Esophagus muscularis mucosa (tissue), 4 donors: ENCODE results near the gene UBE2D3. TPM values are rescaled to one million over a fixed set of nuclear protein-coding genes. Genes with fewer than 3 reads are reported as not detected.

Source experiments
- DNase-seq: peaks from one replicate; pipeline ENCODE4 v3.0.0-alpha.2; 2017; ENCODE audit errors: extremely low spot score
- H3K27ac ChIP-seq, 4 donors: fragments of 200-600 bp; sonication (generic); replicated peaks in 1 of 4; 1 replicate in 3 of 4; 2 replicates in 1 of 4; pipeline ENCODE4 v1.5.1; 2016 to 2019; ENCODE audit warnings: mild to moderate bottlenecking in 1 of 4
- H3K27me3 ChIP-seq, 4 donors: fragments of 200-600 bp; sonication (generic); one replicate each; pipeline versions ENCODE4 v1.5.1 to v1.6.0; 2016 to 2019
- H3K36me3 ChIP-seq, 4 donors: fragments of 200-600 bp; sonication (generic); one replicate each; pipeline ENCODE4 v1.5.1; 2016 to 2019
- H3K4me1 ChIP-seq, 4 donors: fragments of 200-600 bp; sonication (generic); one replicate each; pipeline ENCODE4 v1.5.1; 2016 to 2019
- H3K4me3 ChIP-seq, 4 donors: fragments of 200-600 bp; sonication (generic); 1 replicate in 2 of 4; 2 replicates in 2 of 4; pipeline ENCODE4 v1.5.1; 2016 to 2019; ENCODE audit warnings: mild to moderate bottlenecking in 4 of 4, moderate library complexity in 1 of 4
- H3K9me3 ChIP-seq, 4 donors: fragments of 200-600 bp; sonication (generic); 1 replicate in 3 of 4; 2 replicates in 1 of 4; pipeline ENCODE4 v1.5.1; 2016 to 2019
- EP300 ChIP-seq: sonication (generic); formaldehyde crosslinking; IDR thresholded peaks from one replicate; pipeline ENCODE4 v1.6.1; 2017; ENCODE audit warnings: antibody characterized with exemption
- POLR2A ChIP-seq: fragments of 450-650 bp; IDR thresholded peaks from one replicate; pipeline ENCODE4 v1.6.1; 2017; ENCODE audit warnings: antibody characterized with exemption, moderate library complexity, mild to moderate bottlenecking, low read depth
- POLR2AphosphoS5 ChIP-seq, 2 donors: sonication (generic); formaldehyde crosslinking; IDR thresholded peaks; one replicate each; pipeline ENCODE4 v1.6.1; 2017; ENCODE audit warnings: antibody characterized with exemption in 2 of 2
- WGBS: methylation state at CpG from one replicate; pipeline ENCODE4 v1.1.5; 2018; 5-methylcytosine and 5-hydroxymethylcytosine counted together
- intact Hi-C: fragments of 100-400 bp; cut with DNase I; formaldehyde crosslinking; loops from one replicate; pipeline ENCODE4 v1.15.1; 2023
- total RNA-seq, 4 donors: library from RNA; depleted of rRNA; stranded (reverse); fragments of >200 nt; gene quantifications; one replicate each; pipeline versions ENCODE4 v1.1.0 to v1.2.1, GENCODE V29; 2016
- TF ChIP-seq, protein P1 (sequence below), 3 experiments: fragments of 200-600 bp in 2 of 3; fragments of 450-650 bp in 1 of 3; sonication (generic) in 2 of 3; IDR thresholded peaks; one replicate each; pipeline ENCODE4 v1.5.1; 2017 to 2019; ENCODE audit warnings: antibody characterized with exemption in 3 of 3, mild to moderate bottlenecking in 2 of 3, moderate library complexity in 1 of 3

UBE2D3 gene
- total RNA-seq, 4 donors from 2014 or later = 332 to 438 (median 394) TPM

DNA sequence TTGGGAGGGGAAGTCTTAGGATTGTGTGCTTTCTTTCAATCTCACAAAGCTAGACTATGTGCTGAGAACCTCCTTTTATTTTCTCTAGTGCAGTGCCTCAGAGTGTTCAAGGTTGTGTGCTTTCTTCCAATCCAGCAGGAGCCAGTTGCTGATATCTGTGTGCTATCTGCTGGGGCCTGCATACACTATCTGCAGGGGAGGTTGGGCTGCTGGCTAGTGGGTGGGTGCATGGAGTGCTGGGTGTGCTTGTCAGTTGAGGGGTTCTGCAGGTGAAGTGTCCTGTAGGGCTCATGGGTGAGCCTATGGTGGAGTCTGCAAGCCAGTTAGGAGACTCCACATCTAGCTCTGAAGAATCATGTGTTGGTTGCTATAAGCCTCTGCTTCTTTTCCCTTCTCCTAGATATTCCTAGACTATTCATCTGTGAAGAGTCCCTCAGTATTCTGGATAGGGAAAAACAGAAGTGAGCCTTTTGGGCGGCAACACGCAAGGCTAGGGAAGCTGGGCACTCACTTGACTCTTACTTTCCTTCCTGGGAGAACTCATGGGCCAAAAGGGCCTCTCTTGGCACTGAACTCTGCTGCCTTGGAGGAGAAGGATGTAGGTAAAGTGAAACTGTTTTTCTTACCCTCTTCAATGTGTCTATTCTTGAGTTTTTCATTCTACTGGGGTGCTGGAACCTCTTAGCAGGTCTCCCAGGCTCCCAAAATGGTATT is 33.4 kb upstream of the UBE2D3 start:
- Histone ChIP-seq H3K4me3 (no peak overlapping the region), H3K4me1 (no peaks in the 10 kb centered on the region), H3K27me3 (no peaks in the 10 kb centered on the region), H3K27ac (no peak overlapping the region), H3K9me3 (peaks cover 0 to 13% (median 8%) of the 10 kb centered on the region in 4 donors), H3K36me3 (no peaks in the 10 kb centered on the region)
- 86% methylated on average over 2 of the region's 2 CpGs for WGBS
- TF ChIP-seq EP300 (no peak), POLR2A (no peak), POLR2AphosphoS5 (IDR thresholded peaks at IDR 0.05) (no peak)
- TF ChIP-seq, protein P1, sequence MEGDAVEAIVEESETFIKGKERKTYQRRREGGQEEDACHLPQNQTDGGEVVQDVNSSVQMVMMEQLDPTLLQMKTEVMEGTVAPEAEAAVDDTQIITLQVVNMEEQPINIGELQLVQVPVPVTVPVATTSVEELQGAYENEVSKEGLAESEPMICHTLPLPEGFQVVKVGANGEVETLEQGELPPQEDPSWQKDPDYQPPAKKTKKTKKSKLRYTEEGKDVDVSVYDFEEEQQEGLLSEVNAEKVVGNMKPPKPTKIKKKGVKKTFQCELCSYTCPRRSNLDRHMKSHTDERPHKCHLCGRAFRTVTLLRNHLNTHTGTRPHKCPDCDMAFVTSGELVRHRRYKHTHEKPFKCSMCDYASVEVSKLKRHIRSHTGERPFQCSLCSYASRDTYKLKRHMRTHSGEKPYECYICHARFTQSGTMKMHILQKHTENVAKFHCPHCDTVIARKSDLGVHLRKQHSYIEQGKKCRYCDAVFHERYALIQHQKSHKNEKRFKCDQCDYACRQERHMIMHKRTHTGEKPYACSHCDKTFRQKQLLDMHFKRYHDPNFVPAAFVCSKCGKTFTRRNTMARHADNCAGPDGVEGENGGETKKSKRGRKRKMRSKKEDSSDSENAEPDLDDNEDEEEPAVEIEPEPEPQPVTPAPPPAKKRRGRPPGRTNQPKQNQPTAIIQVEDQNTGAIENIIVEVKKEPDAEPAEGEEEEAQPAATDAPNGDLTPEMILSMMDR (IDR thresholded peaks at IDR 0.05) = no peak
- DNase-seq = no peak
- intact Hi-C loops = no loop called here

DNA sequence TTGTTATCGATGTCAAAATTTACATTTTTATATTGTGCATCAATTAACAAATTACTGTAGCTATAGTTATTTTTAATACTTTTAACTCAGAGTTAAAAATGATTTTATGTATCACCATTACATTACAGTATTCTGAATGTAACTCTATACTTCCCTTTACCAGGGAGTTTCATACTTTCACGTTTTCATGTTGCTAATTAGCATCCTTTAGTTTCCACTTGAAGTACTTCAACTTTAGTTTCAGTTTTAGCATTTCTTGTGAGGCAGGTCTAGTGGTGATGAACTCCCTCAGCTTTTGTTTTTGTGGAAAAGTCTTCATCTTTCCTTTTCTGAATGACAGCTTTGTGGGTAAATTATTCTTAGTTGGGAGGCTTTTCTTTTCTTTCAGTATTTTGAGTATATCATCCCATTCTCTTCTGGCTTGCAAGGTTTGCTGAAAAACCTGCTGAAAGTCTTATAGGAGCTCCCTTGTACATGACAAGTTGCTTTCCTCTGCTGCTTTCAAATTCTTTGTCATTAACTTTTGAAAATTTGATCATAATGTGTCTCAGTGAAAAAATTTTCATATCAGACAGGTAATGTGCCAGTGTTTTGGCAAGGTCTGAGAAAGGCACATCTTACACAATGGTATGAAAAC is 31.6 kb upstream of the UBE2D3 start:
- DNase-seq = no peak
- Histone ChIP-seq H3K36me3 (no peaks in the 10 kb centered on the region), H3K27me3 (no peaks in the 10 kb centered on the region), H3K27ac (no peak overlapping the region), H3K4me3 (no peak overlapping the region), H3K4me1 (no peaks in the 10 kb centered on the region), H3K9me3 (peaks cover 0 to 13% (median 8%) of the 10 kb centered on the region in 4 donors)
- TF ChIP-seq, protein P1 (IDR thresholded peaks at IDR 0.05) = no peak
- TF ChIP-seq POLR2A = no peak
- TF ChIP-seq POLR2AphosphoS5 (IDR thresholded peaks at IDR 0.05) = no peak
- TF ChIP-seq EP300 = no peak
- 89% methylated on average over 2 of the region's 2 CpGs for WGBS
- intact Hi-C loops = no loop called here

DNA sequence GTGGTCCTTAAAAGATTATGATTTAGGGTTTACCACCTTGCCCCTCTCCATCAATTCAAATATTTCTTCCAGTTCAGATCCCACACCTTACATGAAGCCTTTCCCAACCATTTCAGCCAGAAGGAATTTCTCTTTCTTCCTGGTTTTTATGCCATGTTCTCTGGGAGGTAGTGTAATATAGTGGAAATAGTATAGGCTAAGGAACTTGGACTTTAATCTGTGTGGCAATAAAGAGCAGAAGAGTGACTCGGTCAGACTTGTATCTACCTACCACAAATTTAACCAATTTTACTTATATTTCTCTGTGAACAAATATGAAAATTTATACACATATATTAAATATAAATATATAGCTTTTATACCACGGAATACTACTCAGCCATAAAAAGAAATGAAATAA is 23.0 kb upstream of the UBE2D3 start:
- Histone ChIP-seq H3K4me1 (no peaks in the 10 kb centered on the region), H3K4me3 (no peak overlapping the region), H3K27ac (no peak overlapping the region), H3K27me3 (no peaks in the 10 kb centered on the region), H3K36me3 (no peaks in the 10 kb centered on the region), H3K9me3 (no peaks in the 10 kb centered on the region)
- 96% methylated on average over 2 of the region's 2 CpGs for WGBS
- intact Hi-C loops = no loop called here
- TF ChIP-seq EP300 (no peak), POLR2AphosphoS5 (IDR thresholded peaks at IDR 0.05) (no peak), POLR2A (no peak)
- TF ChIP-seq, protein P1 (IDR thresholded peaks at IDR 0.05) = no peak
- no peak for DNase-seq

DNA sequence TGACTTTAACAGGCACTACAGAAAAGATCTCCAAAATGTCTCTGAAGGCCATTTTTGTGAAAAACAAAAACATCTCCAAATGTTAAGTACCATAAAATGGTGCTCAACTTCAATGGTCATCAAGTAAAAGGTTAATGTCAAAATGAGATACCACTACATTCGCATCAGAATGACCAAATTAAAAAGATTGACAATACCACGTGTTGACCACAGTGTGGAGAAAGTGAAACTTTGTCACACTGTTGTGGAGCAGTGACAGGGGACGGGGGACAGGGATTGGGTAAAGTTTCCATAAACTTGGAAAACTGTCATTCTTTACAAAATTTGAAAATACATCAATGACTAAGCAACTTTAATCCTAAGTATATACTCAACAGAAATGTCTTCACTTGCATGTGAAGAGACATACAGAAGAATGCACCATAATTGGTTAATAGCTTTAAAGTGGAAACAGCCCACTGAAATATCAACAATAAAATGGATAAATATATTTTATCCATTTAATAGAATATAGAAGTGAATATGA is 22.3 kb upstream of the UBE2D3 start:
- H3K27ac ChIP-seq = no peak overlapping the region
- WGBS = 83% methylated on average over 3 of the region's 3 CpGs
- no peaks in the 10 kb centered on the region for H3K9me3 ChIP-seq
- H3K4me3 ChIP-seq = no peak overlapping the region
- DNase-seq = no peak
- intact Hi-C loops = no loop called here
- no peaks in the 10 kb centered on the region for H3K4me1 ChIP-seq
- TF ChIP-seq POLR2A = no peak
- TF ChIP-seq POLR2AphosphoS5 (IDR thresholded peaks at IDR 0.05) = no peak
- TF ChIP-seq, protein P1 (IDR thresholded peaks at IDR 0.05) = no peak
- TF ChIP-seq EP300 = no peak
- H3K36me3 ChIP-seq = no peaks in the 10 kb centered on the region
- no peaks in the 10 kb centered on the region for H3K27me3 ChIP-seq
